B cell (primary cell): ENCODE results near the gene MROH8. TPM values are rescaled to one million over a fixed set of nuclear protein-coding genes. Genes with fewer than 3 reads are reported as not detected.

Experiments
- ATAC-seq: fragments of 200-7000 bp; cut with Tn5 transposase; one replicate; pipeline ENCODE4 v1.10.0; 2021; ENCODE audit warnings: low read depth, mild to moderate bottlenecking, moderate number of reproducible peaks, moderate library complexity
- CTCF ChIA-PET: fragments of 350-600 bp; sonication (Branson Sonifier 250); formaldehyde crosslinking; loops from one replicate; lab custom pipeline; 2021; ENCODE audit warnings: antibody characterized with exemption, inconsistent platforms; lab: Charles Lee
- POLR2A ChIA-PET: fragments of 350-600 bp; sonication (Branson Sonifier 250); formaldehyde crosslinking; loops from one replicate; lab custom pipeline; 2021; ENCODE audit warnings: antibody characterized with exemption; lab: Charles Lee
- DNase-seq: peaks from one replicate; pipeline ENCODE4 v3.0.0; 2013
- H2AFZ ChIP-seq: 2 replicates; pipeline ENCODE4 v1.6.1; 2012; ENCODE audit warnings: mild to moderate bottlenecking, low read depth, low read length; ENCODE audit not compliant: insufficient read depth, poor library complexity, severe bottlenecking
- H3K27ac ChIP-seq, 2 donors: 1 replicate in 1 of 2; 2 replicates in 1 of 2; pipeline ENCODE4 v1.5.1; 2012 to 2013; ENCODE audit warnings: low read length in 2 of 2, mild to moderate bottlenecking in 2 of 2, moderate library complexity in 1 of 2
- H3K27me3 ChIP-seq, 4 experiments: fragments of 200-600 bp in 1 of 4; sonication (generic) in 1 of 4; replicated peaks in 1 of 4; 1 replicate in 2 of 4; 2 replicates in 2 of 4; pipeline versions ENCODE4 v1.6.1 to v1.7.0; 2013 to 2016; ENCODE audit warnings: low read length in 3 of 4, mild to moderate bottlenecking in 2 of 4, mixed read lengths in 1 of 4, moderate library complexity in 1 of 4; ENCODE audit not compliant: insufficient read depth in 4 of 4, control insufficient read depth in 3 of 4; ENCODE audit errors: control extremely low read depth in 1 of 4
- H3K36me3 ChIP-seq, 2 experiments: replicated peaks in 1 of 2; 1 replicate in 1 of 2; 2 replicates in 1 of 2; pipeline versions ENCODE4 v1.6.1 to v1.7.1; 2013; ENCODE audit warnings: low read length in 1 of 2; ENCODE audit not compliant: insufficient read depth in 2 of 2, control insufficient read depth in 1 of 2; ENCODE audit errors: control extremely low read depth in 1 of 2, extremely low read depth in 1 of 2
- H3K4me1 ChIP-seq, 2 donors: fragments of 200-600 bp in 1 of 2; sonication (generic) in 1 of 2; 1 replicate in 1 of 2; 2 replicates in 1 of 2; pipeline versions ENCODE4 v1.5.1 to v1.6.1; 2013 to 2017; ENCODE audit warnings: low read length in 2 of 2; ENCODE audit not compliant: control insufficient read depth in 2 of 2, insufficient read depth in 2 of 2
- H3K4me2 ChIP-seq: replicated peaks from 2 replicates; pipeline ENCODE3; 2012; ENCODE audit warnings: mild to moderate bottlenecking, low read depth, low read length; ENCODE audit not compliant: poor library complexity, severe bottlenecking
- H3K4me3 ChIP-seq, 5 experiments: fragments of 200-600 bp in 1 of 5; sonication (generic) in 1 of 5; 1 replicate in 3 of 5; 2 replicates in 2 of 5; pipeline versions ENCODE4 v1.5.1 to v1.7.0; 2011 to 2016; ENCODE audit warnings: low read length in 4 of 5, mild to moderate bottlenecking in 4 of 5, low read depth in 2 of 5, control low read depth in 1 of 5, moderate library complexity in 1 of 5; ENCODE audit not compliant: insufficient read depth in 1 of 5; ENCODE audit errors: control extremely low read depth in 1 of 5, extremely low read depth in 1 of 5
- H3K79me2 ChIP-seq: fragments of 200-600 bp; sonication (generic); one replicate; pipeline ENCODE4 v1.6.0; 2016; ENCODE audit warnings: low read length; ENCODE audit not compliant: control insufficient read depth, insufficient read depth
- H3K9ac ChIP-seq: fragments of 200-600 bp; sonication (generic); 2 replicates; pipeline ENCODE4 v1.6.1; 2017; ENCODE audit warnings: mild to moderate bottlenecking, low read length, moderate library complexity
- H3K9me3 ChIP-seq, 3 donors: one replicate each; pipeline versions ENCODE4 v1.6.1 to v1.7.1; 2013; ENCODE audit warnings: low read length in 2 of 3; ENCODE audit not compliant: control insufficient read depth in 2 of 3, insufficient read depth in 1 of 3; ENCODE audit errors: control extremely low read depth in 1 of 3
- H4K20me1 ChIP-seq: 2 replicates; pipeline ENCODE4 v1.6.0; 2012; ENCODE audit warnings: mild to moderate bottlenecking, low read length; ENCODE audit not compliant: insufficient read depth, control insufficient read depth, poor library complexity, severe bottlenecking
- H3K27ac Mint-ChIP-seq: one replicate; pipeline ENCODE4 v1.8.0; 2021; ENCODE audit warnings: mixed read lengths
- H3K27me3 Mint-ChIP-seq: one replicate; pipeline ENCODE4 v1.8.0; 2021; ENCODE audit warnings: mixed read lengths
- H3K4me1 Mint-ChIP-seq: one replicate; pipeline ENCODE4 v1.8.0; 2021; ENCODE audit warnings: mixed read lengths
- H3K4me3 Mint-ChIP-seq: one replicate; pipeline ENCODE4 v1.8.0; 2021; ENCODE audit warnings: mixed read lengths
- H3K9me3 Mint-ChIP-seq: one replicate; pipeline ENCODE4 v1.8.0; 2022; ENCODE audit warnings: mixed read lengths; ENCODE audit not compliant: insufficient read depth
- CTCF ChIP-seq: fragments of 200-600 bp; IDR thresholded peaks from one replicate; pipeline ENCODE4 v1.8.0; 2022; ENCODE audit warnings: antibody characterized with exemption, mild to moderate bottlenecking
- EZH2 ChIP-seq: IDR thresholded peaks from 2 replicates; pipeline ENCODE4 v1.6.1; 2012; ENCODE audit warnings: borderline replicate concordance, low read depth, mild to moderate bottlenecking, moderate library complexity, low read length; ENCODE audit not compliant: insufficient read depth, poor library complexity, severe bottlenecking
- WGBS: methylation state at CpG from one replicate; pipeline ENCODE4 v1.1.5; 2013; ENCODE audit warnings: missing lambda C conversion rate; ENCODE audit not compliant: insufficient coverage; 5-methylcytosine and 5-hydroxymethylcytosine counted together
- intact Hi-C: fragments of 100-400 bp; cut with micrococcal nuclease; formaldehyde crosslinking; loops from one replicate; pipeline ENCODE4 v1.10.0; 2022
- polyA plus RNA-seq: library from polyadenylated mRNA; depleted of rRNA; stranded (reverse); fragments of >200 nt; gene quantifications from 2 replicates; pipeline ENCODE4 v1.2.3, GENCODE V29; 2012
- total RNA-seq, 2 donors: library from RNA; stranded (reverse); fragments of 120-200 nt in 1 of 2; gene quantifications; 1 replicate in 1 of 2; 2 replicates in 1 of 2; pipeline versions ENCODE4 v1.2.3 to v1.2.4, GENCODE V29; 2013 to 2022

The MROH8 gene
- total and polyA plus RNA-seq, 2 donors (not counting 1 experiment from before 2014, with no cell fraction given) = 3.8 to 4.6 TPM

- 100% methylated on average over 1 of the region's 4 CpGs for WGBS
- no peaks in the 10 kb centered on the region for H4K20me1 ChIP-seq
- TF ChIP-seq CTCF (no peak), EZH2 (no peak)
- POLR2A ChIA-PET = no interaction called here
- no peaks in the 10 kb centered on the region for H3K79me2 ChIP-seq
- no peak overlapping the region for H2AFZ ChIP-seq
- peaks cover 3 to 33% of the 10 kb centered on the region in 2 experiments for H3K36me3 ChIP-seq
- H3K4me3 ChIP-seq = no peak overlapping the region
- no peak overlapping the region for H3K9ac ChIP-seq
- DNase-seq (no peak), ATAC-seq (no peak)
- no peaks in the 10 kb centered on the region for H3K9me3 ChIP-seq
- Mint-ChIP-seq H3K27me3 (no peaks in the 10 kb centered on the region), H3K9me3 (no peaks in the 10 kb centered on the region), H3K27ac (no peak overlapping the region), H3K4me3 (no peak overlapping the region), H3K4me1 (no peaks in the 10 kb centered on the region)
- H3K4me1 ChIP-seq = no peaks in the 10 kb centered on the region
- no peak overlapping the region for H3K27ac ChIP-seq
- intact Hi-C loops = no loop called here
- no peaks in the 10 kb centered on the region for H3K27me3 ChIP-seq
- H3K4me2 ChIP-seq = no peak overlapping the region
- CTCF ChIA-PET = no interaction called here
These were observed 126.0 kb downstream of the MROH8 start for GRCh38 chr20:37053230-37053950.

Other genes starting within 250 kb of the MROH8 start
- 11.6 and 12.8 TPM in 2 replicates for gene SAMHD1, start 227.8 kb downstream of the MROH8 start, total RNA-seq
- gene SAMHD1, start 227.8 kb downstream of the MROH8 start, polyA plus RNA-seq = 7.9 and 9.4 TPM in 2 replicates
- 25.5 and 27.8 TPM in 2 replicates for gene RBL1, start 83.6 kb downstream of the MROH8 start, total RNA-seq
- gene RBL1, start 83.6 kb downstream of the MROH8 start, polyA plus RNA-seq = 4.8 and 8.1 TPM in 2 replicates
- 80.2 and 86.9 TPM in 2 replicates for gene RPN2, start 218 bp downstream of the MROH8 start, total RNA-seq
- 84.6 and 87.3 TPM in 2 replicates for gene RPN2, start 218 bp downstream of the MROH8 start, polyA plus RNA-seq
- not detected in 2 replicates for gene GHRH, start 82.3 kb upstream of the MROH8 start, total RNA-seq
- gene GHRH, start 82.3 kb upstream of the MROH8 start, polyA plus RNA-seq = not detected in 2 replicates
- gene MANBAL, start 110.1 kb upstream of the MROH8 start, total RNA-seq = 17.5 and 19.1 TPM in 2 replicates
- gene MANBAL, start 110.1 kb upstream of the MROH8 start, polyA plus RNA-seq = 14.0 and 20.0 TPM in 2 replicates
- gene SRC, start 166.6 kb upstream of the MROH8 start, total RNA-seq = 16.8 and 20.4 TPM in 2 replicates
- gene SRC, start 166.6 kb upstream of the MROH8 start, polyA plus RNA-seq = 6.5 and 11.8 TPM in 2 replicates